T-helper 2 cell treated with Interferon-gamma antibody and Interleukin-4, amounts not matched to agents 100 ng/mL and 5 ng/mL, for 36 hours (primary cell): ENCODE results near the gene GBGT1. TPM values are rescaled to one million over a fixed set of nuclear protein-coding genes. Genes with fewer than 3 reads are reported as not detected.
"Not testable (repeated sequence)": the region's sequence is repeated elsewhere in the genome, so short reads cannot be mapped to it uniquely, and the experiment has no call there.

Source experiments
- intact Hi-C: fragments of 100-400 bp; cut with micrococcal nuclease; formaldehyde crosslinking; loops from one replicate; pipeline ENCODE4 v1.15.1; 2023
- total RNA-seq: library from RNA; stranded (reverse); gene quantifications from 2 replicates; pipeline ENCODE4 v1.2.3, GENCODE V29; 2022

The GBGT1 gene
- total RNA-seq, 1 donor from 2014 or later: 6.7 TPM

- intact Hi-C loops: no loop called here
Measured at GRCh38 chr9:133199648-133200321, 36.1 kb upstream of the GBGT1 start.

- intact Hi-C loops: no loop called here
Measured at GRCh38 chr9:133195029-133195428, 31.3 kb upstream of the GBGT1 start.

DNA sequence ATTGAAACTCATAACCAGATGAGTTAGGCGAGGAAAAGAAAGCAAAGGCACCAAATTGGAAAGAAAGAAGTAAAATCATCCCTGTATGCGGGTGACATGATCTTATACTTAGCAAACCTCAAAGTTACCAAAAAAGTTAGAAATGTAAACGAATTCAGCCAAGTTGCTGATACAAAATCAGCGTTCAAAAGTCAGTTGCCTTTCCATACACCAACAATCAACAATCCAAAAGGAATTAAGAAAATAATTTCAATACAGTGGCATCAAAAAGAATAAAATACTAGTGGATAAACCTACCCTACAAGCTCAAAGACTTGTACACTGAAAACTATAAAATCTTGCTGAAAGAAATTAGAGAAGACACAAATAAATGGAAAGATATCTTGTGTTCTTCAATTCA is 30.9 kb upstream of the GBGT1 start:
- intact Hi-C loops: no loop called here

DNA sequence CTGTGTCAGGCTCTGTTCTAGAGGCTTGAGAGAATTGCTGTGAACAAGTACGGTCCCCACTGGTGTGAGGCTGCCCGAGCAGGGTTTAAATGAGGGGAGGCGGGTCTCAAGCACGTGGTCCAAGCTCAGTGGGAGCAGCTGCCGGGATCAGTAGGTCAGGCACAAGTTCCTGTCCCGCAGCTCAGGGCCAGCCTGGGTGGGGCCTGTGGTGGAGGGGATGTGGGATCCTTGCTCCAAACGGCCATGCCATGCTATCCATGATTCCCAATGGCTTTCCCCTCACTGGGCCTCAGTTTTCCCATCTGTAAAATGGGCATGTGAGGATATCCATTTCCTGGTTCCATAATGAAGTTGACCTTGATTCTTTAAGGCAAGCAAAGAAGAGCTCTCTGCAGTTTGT is 28.3 kb upstream of the GBGT1 start:
- intact Hi-C loops: no loop called here

DNA sequence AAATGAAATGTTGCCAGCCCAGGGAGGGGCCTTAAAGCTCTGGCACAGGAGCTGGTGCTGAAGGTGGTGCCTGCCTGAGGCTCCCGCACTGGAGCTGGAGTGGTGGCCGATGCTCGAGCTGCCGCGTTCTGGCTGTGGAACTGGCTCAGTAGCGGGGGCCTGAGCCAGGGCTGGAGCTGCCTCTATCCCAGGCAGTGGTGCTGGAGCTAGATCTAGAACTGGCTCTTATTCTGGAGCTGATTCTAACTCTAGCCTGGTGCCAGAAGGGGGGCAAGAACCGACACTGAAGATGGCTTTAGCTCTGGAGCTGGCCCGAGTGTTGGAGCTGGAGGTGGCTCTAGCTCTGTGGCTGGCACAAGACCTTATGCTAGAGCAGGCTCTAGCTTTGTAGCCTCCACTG is 26.1 kb upstream of the GBGT1 start:
- intact Hi-C loops: loop anchor here (10.0 kb wide), 2 partner anchors 85 to 185 kb away; partner anchors contain the start of genes ABO, STKLD1 and SURF4

DNA sequence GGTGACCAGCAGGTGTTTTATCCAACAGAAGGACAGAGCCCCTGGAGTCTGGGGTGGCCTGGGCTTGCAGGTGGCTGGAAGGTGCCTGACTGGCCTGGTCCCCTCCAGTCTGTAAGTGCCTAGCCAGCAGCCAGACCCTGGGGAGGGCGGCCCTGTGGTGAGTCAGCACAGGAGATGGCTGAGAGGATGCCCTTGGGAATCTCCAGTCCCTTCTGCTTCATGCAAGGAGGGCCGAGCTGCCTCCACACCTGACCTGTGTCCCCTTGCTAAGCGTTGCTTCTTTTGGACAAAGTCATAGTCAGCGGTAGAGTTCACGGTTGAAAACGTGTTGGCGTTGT is 25.1 kb upstream of the GBGT1 start:
- intact Hi-C loops: loop anchor here (10.0 kb wide), 2 partner anchors 86 to 186 kb away; partner anchors contain the start of genes ABO, STKLD1 and SURF4

- intact Hi-C loops: loop anchor here (10.0 kb wide), 2 partner anchors 87 to 187 kb away; partner anchors contain the start of genes ABO, STKLD1 and SURF4
Measured at GRCh38 chr9:133188006-133188842, 24.5 kb upstream of the GBGT1 start.

DNA sequence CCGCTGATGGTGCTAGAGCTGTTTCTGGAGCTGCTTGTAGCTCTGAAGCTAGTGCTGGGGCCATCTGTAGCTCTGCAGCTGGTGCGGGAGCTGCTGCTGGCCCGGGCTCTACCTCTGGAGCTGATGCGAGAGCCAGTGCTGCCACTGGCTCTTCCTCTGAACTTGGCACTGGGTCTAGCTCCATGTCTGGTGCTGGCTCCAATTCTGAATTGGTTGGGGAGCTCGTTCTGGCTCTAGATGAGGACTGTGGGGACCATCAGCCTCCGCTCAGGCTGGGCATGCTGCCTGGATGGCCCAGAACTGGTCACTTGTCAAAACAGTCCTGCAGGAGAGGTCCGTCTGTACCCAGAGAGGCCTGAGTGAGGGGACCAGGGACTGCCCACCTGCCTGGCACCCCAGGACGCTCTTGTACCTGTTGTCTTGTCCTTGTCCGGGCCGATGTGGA is 23.9 kb upstream of the GBGT1 start:
- intact Hi-C loops: loop anchor here (2.0 to 10.0 kb wide), 3 partner anchors 87 to 187 kb away; partner anchors contain the start of genes ABO, STKLD1 and SURF4

GRCh38 chr9:133186736-133187135 is 23.0 kb upstream of the GBGT1 start:
- intact Hi-C loops: loop anchor here (1.0 to 10.0 kb wide), 4 partner anchors 88 to 300 kb away; partner anchors contain the start of genes ABO, STKLD1 and SURF4

- intact Hi-C loops: loop anchor here (10.0 kb wide), 2 partner anchors 90 to 190 kb away; partner anchors contain the start of genes ABO, STKLD1 and SURF4
Measured at GRCh38 chr9:133184971-133185370, 21.3 kb upstream of the GBGT1 start.

- intact Hi-C loops: loop anchor here (10.0 kb wide), 2 partner anchors 93 to 193 kb away; partner anchors contain the start of genes ABO, STKLD1 and SURF4
Measured at GRCh38 chr9:133182151-133182550, 18.4 kb upstream of the GBGT1 start.

- intact Hi-C loops: loop anchor here (10.0 kb wide), 2 partner anchors 93 to 193 kb away; partner anchors contain the start of genes ABO, STKLD1 and SURF4
Measured at GRCh38 chr9:133181561-133181960, 17.8 kb upstream of the GBGT1 start.

GRCh38 chr9:133180953-133181352 is 17.2 kb upstream of the GBGT1 start:
- intact Hi-C loops: loop anchor here (10.0 kb wide), 2 partner anchors 94 to 194 kb away; partner anchors contain the start of genes ABO, STKLD1 and SURF4

DNA sequence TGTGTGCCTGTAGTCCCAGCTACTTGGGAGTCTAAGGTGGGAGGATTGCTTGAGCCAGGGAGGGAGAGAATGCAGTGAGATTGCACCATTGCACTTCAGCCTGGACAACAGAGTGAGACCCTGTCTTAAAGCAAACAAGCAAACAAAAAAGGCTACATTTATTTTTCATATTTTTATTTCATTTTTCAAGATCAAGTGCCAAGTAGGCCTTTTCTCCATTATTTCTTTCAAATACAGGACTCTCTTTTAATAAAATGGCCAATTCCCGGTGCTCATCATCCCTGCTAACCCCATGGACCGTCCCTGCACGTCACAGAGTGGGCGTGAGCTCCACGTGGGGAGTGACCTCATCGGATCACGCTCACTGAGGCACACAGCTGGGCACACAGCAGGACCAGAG is 9.3 kb upstream of the GBGT1 start:
- intact Hi-C loops: no loop called here

GRCh38 chr9:133171161-133171961 is 7.6 kb upstream of the GBGT1 start:
- intact Hi-C loops: no loop called here

GRCh38 chr9:133170716-133171115 is 7.0 kb upstream of the GBGT1 start:
- intact Hi-C loops: no loop called here

GRCh38 chr9:133169687-133170086 is 6.0 kb upstream of the GBGT1 start:
- intact Hi-C loops: not testable (repeated sequence)

GRCh38 chr9:133169102-133169501 is 5.4 kb upstream of the GBGT1 start:
- intact Hi-C loops: no loop called here

DNA sequence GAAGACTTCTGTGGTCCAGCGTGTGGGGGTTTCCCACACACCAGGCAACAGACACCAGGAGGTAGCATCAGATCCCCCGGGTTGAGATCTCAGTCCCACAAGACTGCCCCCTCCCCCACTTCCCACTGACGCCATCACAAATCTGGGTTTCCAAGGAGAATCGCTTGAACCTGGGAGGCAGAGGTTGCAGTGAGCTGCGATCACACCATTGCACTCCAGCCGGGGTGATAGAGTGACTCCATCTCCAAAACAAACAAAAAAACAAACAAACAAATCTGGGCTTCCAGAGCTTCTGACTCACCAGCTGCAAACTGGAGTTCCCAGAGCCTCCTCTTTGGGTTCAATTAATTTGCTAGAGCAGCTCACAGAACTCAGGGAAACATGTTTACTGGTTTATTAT is 4.7 kb upstream of the GBGT1 start:
- intact Hi-C loops: no loop called here

DNA sequence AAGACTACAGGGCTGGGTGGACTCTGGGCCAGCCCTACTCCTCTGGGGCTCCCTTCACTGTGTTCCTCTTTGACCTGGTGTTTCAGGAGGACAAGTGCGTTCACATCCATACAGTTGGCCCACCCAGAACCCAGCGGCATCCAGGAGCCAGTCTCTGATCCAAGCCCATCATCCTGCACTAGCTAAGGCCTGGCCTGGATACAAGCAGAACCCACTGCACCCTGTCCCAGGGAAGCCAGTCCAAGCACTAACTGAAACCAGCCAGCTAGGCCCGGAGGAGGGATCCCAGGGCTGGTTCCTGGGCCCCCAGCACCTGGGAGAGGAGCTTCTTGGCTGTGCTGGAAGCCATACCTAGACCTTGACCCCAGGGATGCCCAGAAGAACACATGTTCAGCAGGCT is 4.1 kb upstream of the GBGT1 start:
- intact Hi-C loops: no loop called here
